ENCODE data around the gene DALRD3. TPM values are rescaled to one million over a fixed set of nuclear protein-coding genes. Genes with fewer than 3 reads are reported as not detected.

DALRD3 gene
- total RNA-seq, 1 donor from 2014 or later: 26.3 TPM

GRCh38 chr3:49021813-49022687 is 3.7 kb upstream of the DALRD3 start, which contains the start of gene NDUFAF3:
NDUFAF3 (plus strand) TSS chr3:49022121; CDS start chr3:49022145, 24 bp downstream.
- Mint-ChIP-seq H3K4me3 (ENCODE audit: unreplicated experiment) (peak within 1 kb of the TSS; percentile 95), H3K4me1 (ENCODE audit: low read depth, unreplicated experiment) (peaks cover 11% of the 10 kb centered on the region), H3K27me3 (ENCODE audit: unreplicated experiment) (peaks cover 13% of the 10 kb centered on the region), H3K27ac (ENCODE audit: unreplicated experiment) (peak within 1 kb of the TSS; percentile 90), H3K9me3 (ENCODE audit: unreplicated experiment) (peaks cover 15% of the 10 kb centered on the region), H3K36me3 (ENCODE audit: unreplicated experiment) (no peaks in the 10 kb centered on the region)
- DNase-seq: peak; percentile 98
- TF ChIP-seq CTCF (IDR thresholded peaks at IDR 0.05; ENCODE audit: partially characterized antibody, unreplicated experiment): peak; percentile 96

GRCh38 chr3:49021213-49021812 is 2.9 kb upstream of the DALRD3 start:
- Mint-ChIP-seq H3K36me3 (ENCODE audit: unreplicated experiment) (no peaks in the 10 kb centered on the region), H3K27me3 (ENCODE audit: unreplicated experiment) (peaks cover 11% of the 10 kb centered on the region), H3K4me1 (ENCODE audit: low read depth, unreplicated experiment) (peaks cover 11% of the 10 kb centered on the region), H3K4me3 (ENCODE audit: unreplicated experiment) (peak overlapping the region; percentile 95), H3K27ac (ENCODE audit: unreplicated experiment) (peak overlapping the region; percentile 90), H3K9me3 (ENCODE audit: unreplicated experiment) (peaks cover 14% of the 10 kb centered on the region)
- peak; percentile 98 for DNase-seq
- no peak for TF ChIP-seq CTCF (IDR thresholded peaks at IDR 0.05; ENCODE audit: partially characterized antibody, unreplicated experiment)

- Mint-ChIP-seq H3K27me3 (ENCODE audit: unreplicated experiment) (peaks cover 14% of the 10 kb centered on the region), H3K4me1 (ENCODE audit: low read depth, unreplicated experiment) (peaks cover 11% of the 10 kb centered on the region), H3K4me3 (ENCODE audit: unreplicated experiment) (peak overlapping the region; percentile 95), H3K9me3 (ENCODE audit: unreplicated experiment) (peaks cover 12% of the 10 kb centered on the region), H3K36me3 (ENCODE audit: unreplicated experiment) (no peaks in the 10 kb centered on the region), H3K27ac (ENCODE audit: unreplicated experiment) (peak overlapping the region; percentile 28)
- no peak for TF ChIP-seq CTCF (IDR thresholded peaks at IDR 0.05; ENCODE audit: partially characterized antibody, unreplicated experiment)
- no peak for DNase-seq
Measured at GRCh38 chr3:49020330-49021212, 2.2 kb upstream of the DALRD3 start.

GRCh38 chr3:49019941-49020329 is 1.6 kb upstream of the DALRD3 start:
- no peak for TF ChIP-seq CTCF (IDR thresholded peaks at IDR 0.05; ENCODE audit: partially characterized antibody, unreplicated experiment)
- H3K9me3 Mint-ChIP-seq (ENCODE audit: unreplicated experiment): peaks cover 13% of the 10 kb centered on the region
- peak overlapping the region; percentile 28 for H3K27ac Mint-ChIP-seq (ENCODE audit: unreplicated experiment)
- H3K27me3 Mint-ChIP-seq (ENCODE audit: unreplicated experiment): peaks cover 16% of the 10 kb centered on the region
- H3K4me3 Mint-ChIP-seq (ENCODE audit: unreplicated experiment): peak overlapping the region; percentile 83
- no peaks in the 10 kb centered on the region for H3K36me3 Mint-ChIP-seq (ENCODE audit: unreplicated experiment)
- H3K4me1 Mint-ChIP-seq (ENCODE audit: low read depth, unreplicated experiment): peaks cover 8% of the 10 kb centered on the region
- DNase-seq: no peak
